Common myeloid progenitor, CD34-positive (primary cell): ENCODE data around the gene MEG3.

Experiments
- CTCF ChIA-PET: fragments of 350-600 bp; sonication (Branson Sonifier 250); formaldehyde crosslinking; loops from one replicate; lab custom pipeline; 2021; ENCODE audit warnings: antibody characterized with exemption; lab: Charles Lee
- POLR2A ChIA-PET: fragments of 350-600 bp; sonication (Branson Sonifier 250); formaldehyde crosslinking; loops from one replicate; lab custom pipeline; 2021; ENCODE audit warnings: antibody characterized with exemption; lab: Charles Lee
- DNase-seq, 3 donors: peaks; one replicate each; pipeline versions ENCODE4 v3.0.0 to v3.0.0-alpha.2; 2013
- H3K27ac ChIP-seq, 2 experiments: 1 replicate in 1 of 2; 2 replicates in 1 of 2; pipeline ENCODE4 v1.7.0; 2013; ENCODE audit warnings: inconsistent platforms in 2 of 2, low read length in 2 of 2, mild to moderate bottlenecking in 2 of 2, low read depth in 1 of 2, moderate library complexity in 1 of 2; ENCODE audit not compliant: severe bottlenecking in 2 of 2, insufficient read depth in 1 of 2, poor library complexity in 1 of 2
- H3K27me3 ChIP-seq, 5 experiments: replicated peaks in 2 of 5; 1 replicate in 3 of 5; 2 replicates in 2 of 5; pipeline versions ENCODE4 v1.6.1 to v1.7.0; 2013; ENCODE audit warnings: low read length in 4 of 5, mild to moderate bottlenecking in 2 of 5, moderate library complexity in 2 of 5, inconsistent platforms in 1 of 5; ENCODE audit not compliant: insufficient read depth in 5 of 5, control insufficient read depth in 4 of 5
- H3K36me3 ChIP-seq, 4 experiments: 1 replicate in 2 of 4; 2 replicates in 2 of 4; pipeline versions ENCODE4 v1.6.1 to v1.7.0; 2013; ENCODE audit warnings: low read length in 3 of 4, control low read depth in 1 of 4, mild to moderate bottlenecking in 1 of 4; ENCODE audit not compliant: control insufficient read depth in 4 of 4, insufficient read depth in 4 of 4
- H3K4me1 ChIP-seq, 4 experiments: 1 replicate in 3 of 4; 2 replicates in 1 of 4; pipeline versions ENCODE4 v1.6.1 to v1.7.1; 2013; ENCODE audit warnings: low read length in 3 of 4, mild to moderate bottlenecking in 3 of 4, control low read depth in 1 of 4, inconsistent platforms in 1 of 4, moderate library complexity in 1 of 4; ENCODE audit not compliant: control insufficient read depth in 4 of 4, insufficient read depth in 4 of 4; ENCODE audit errors: control extremely low read depth in 1 of 4
- H3K4me3 ChIP-seq, 7 experiments: 1 replicate in 4 of 7; 2 replicates in 3 of 7; pipeline versions ENCODE4 v1.5.1 to v1.7.0; 2013; ENCODE audit warnings: mild to moderate bottlenecking in 7 of 7, low read length in 6 of 7, moderate library complexity in 6 of 7, inconsistent platforms in 2 of 7, low read depth in 2 of 7, control low read depth in 1 of 7; ENCODE audit not compliant: insufficient read depth in 4 of 7, control insufficient read depth in 1 of 7; ENCODE audit errors: extremely low read depth in 1 of 7
- H3K9me3 ChIP-seq, 5 experiments: 1 replicate in 4 of 5; 2 replicates in 1 of 5; pipeline versions ENCODE4 v1.6.1 to v1.7.1; 2013; ENCODE audit warnings: low read length in 4 of 5, mild to moderate bottlenecking in 2 of 5, inconsistent platforms in 1 of 5, low read depth in 1 of 5, moderate library complexity in 1 of 5; ENCODE audit not compliant: control insufficient read depth in 4 of 5, insufficient read depth in 2 of 5; ENCODE audit errors: control extremely low read depth in 1 of 5
- WGBS: methylation state at CpG from one replicate; pipeline ENCODE4 v1.1.5; 2013; ENCODE audit not compliant: insufficient coverage; 5-methylcytosine and 5-hydroxymethylcytosine counted together

MEG3 gene

DNA sequence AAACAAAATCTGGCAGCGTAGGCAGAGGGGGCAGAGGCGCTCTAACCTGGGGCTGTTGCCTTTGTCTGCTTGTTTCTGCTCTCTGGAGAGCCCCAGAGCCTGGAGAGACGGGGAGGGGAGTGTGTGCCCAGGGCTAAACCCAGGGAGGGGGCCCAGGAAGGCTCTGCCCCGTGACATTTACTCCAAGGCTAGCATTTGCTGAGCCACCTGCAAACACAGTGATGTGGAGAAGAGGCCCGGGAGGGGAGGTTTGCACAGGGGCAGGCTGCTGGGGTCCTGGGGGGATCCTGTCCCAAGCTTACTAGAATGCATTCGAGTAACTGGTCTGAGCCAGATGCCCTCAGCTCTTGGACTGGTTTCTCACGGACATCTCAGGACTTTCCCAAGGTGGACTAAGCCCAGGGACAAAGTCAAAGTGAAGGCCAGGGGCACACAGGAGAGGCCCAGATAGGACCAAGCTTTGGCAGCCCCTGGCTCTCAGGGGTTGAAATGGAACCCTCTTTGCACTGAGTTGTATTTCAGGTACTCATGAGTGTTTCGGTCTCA is 12.0 kb downstream of the MEG3 start:
- H3K4me3 ChIP-seq = no peak overlapping the region
- CTCF ChIA-PET = interaction anchor here (0.7 kb wide), 1 partner anchor 35 kb away, joined by 3 read pairs; no protein-coding TSS in a partner anchor
- DNase-seq = no peak
- WGBS = 100% methylated on average over 5 of the region's 8 CpGs
- POLR2A ChIA-PET = interaction anchor here (0.6 kb wide), 1 partner anchor 972 kb away, joined by 3 read pairs; no protein-coding TSS in a partner anchor
- H3K36me3 ChIP-seq = peaks cover 0 to 3% (median 0%) of the 10 kb centered on the region in 4 experiments
- peaks cover 0 to 12% (median 0%) of the 10 kb centered on the region in 4 experiments for H3K4me1 ChIP-seq
- H3K27me3 ChIP-seq = no peaks in the 10 kb centered on the region
- H3K9me3 ChIP-seq = no peaks in the 10 kb centered on the region
- H3K27ac ChIP-seq = no peak overlapping the region

DNA sequence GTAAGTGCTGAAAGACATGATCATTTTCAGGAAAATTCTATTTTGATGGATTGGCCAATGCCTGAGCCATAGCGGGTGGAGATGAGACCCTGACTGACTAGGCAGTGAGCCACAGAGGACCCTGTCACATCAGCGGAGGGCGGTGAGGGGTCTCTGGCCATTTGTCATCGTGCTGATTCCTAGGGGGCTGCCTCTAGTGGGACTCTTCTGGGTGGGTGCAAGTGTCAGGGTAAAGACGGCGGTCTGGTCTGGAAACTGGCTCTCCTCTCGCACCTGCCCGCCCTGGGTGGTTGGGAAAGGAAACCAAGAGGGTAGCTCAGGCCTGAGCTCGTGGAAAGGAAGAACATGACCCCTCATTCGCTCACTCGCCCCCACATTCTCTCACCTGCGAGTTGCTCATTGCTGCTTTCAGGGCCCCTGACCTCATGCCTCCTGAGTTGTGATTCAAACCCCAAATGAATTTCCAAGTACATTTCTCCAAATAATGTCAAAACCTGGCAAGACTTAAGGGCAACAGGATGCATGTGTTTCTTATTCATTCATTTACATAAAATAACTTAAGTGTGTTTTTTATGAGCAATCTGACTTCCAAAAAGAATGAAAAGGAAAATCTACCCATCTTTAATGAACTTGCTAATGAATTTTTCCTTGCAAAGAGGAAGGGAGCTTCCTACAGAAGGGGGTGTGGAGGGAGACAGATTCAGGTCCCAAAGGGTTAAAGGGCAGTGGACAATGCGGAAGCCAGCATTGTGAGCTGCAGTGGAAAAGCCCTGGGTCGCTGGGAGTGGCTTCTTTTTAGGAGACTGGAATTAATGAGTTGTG is 12.8 kb downstream of the MEG3 start:
- no peak for DNase-seq
- Histone ChIP-seq H3K9me3 (no peaks in the 10 kb centered on the region), H3K27me3 (no peaks in the 10 kb centered on the region), H3K27ac (no peak overlapping the region), H3K36me3 (peaks cover 0 to 3% (median 0%) of the 10 kb centered on the region in 4 experiments), H3K4me1 (peaks cover 0 to 13% (median 0%) of the 10 kb centered on the region in 4 experiments), H3K4me3 (no peak overlapping the region)
- ChIA-PET POLR2A (no interaction called here), CTCF (interaction anchor here (0.6 kb wide), 1 partner anchor 447 kb away, joined by 4 read pairs; no protein-coding TSS in a partner anchor)
- WGBS = 95% methylated on average over 10 of the region's 14 CpGs

GRCh38 chr14:100839315-100839585 is 13.3 kb downstream of the MEG3 start:
- ChIA-PET CTCF (no interaction called here), POLR2A (no interaction called here)
- H3K9me3 ChIP-seq = no peaks in the 10 kb centered on the region
- peaks cover 0 to 3% (median 0%) of the 10 kb centered on the region in 4 experiments for H3K36me3 ChIP-seq
- H3K27me3 ChIP-seq = no peaks in the 10 kb centered on the region
- WGBS = 70% methylated on average over 2 of the region's 4 CpGs
- no peak for DNase-seq
- H3K4me1 ChIP-seq = peaks cover 0 to 13% (median 2%) of the 10 kb centered on the region in 4 experiments
- H3K27ac ChIP-seq = no peak overlapping the region
- H3K4me3 ChIP-seq = no peak overlapping the region

DNA sequence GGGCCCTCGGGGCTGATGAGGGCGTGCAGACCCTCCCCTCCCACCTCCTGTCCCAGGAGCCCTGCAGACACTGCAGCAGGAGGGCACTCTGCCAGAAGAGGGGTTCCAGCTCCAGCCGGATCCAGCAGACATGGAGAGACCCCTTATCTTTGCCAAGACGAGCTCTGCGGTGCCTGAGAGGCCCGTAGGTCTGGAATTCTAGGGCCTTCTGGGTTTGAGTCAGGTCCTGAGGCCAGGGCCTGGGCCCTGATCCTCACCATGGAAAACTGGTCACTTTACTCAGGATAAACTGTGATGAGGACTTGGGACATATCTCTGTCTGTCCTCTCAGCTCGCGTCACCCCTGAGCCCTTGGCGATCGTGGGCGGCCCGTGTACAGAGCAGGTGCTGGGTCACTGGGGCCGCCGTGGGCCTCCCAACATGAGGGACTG is 13.8 kb downstream of the MEG3 start:
- DNase-seq = no peak
- Histone ChIP-seq H3K36me3 (peaks cover 0 to 3% (median 0%) of the 10 kb centered on the region in 4 experiments), H3K4me3 (no peak overlapping the region), H3K4me1 (peaks cover 0 to 13% (median 2%) of the 10 kb centered on the region in 4 experiments), H3K9me3 (no peaks in the 10 kb centered on the region), H3K27me3 (no peaks in the 10 kb centered on the region), H3K27ac (no peak overlapping the region)
- WGBS = 98% methylated on average over 12 of the region's 14 CpGs
- CTCF ChIA-PET = no interaction called here
- POLR2A ChIA-PET = no interaction called here

DNA sequence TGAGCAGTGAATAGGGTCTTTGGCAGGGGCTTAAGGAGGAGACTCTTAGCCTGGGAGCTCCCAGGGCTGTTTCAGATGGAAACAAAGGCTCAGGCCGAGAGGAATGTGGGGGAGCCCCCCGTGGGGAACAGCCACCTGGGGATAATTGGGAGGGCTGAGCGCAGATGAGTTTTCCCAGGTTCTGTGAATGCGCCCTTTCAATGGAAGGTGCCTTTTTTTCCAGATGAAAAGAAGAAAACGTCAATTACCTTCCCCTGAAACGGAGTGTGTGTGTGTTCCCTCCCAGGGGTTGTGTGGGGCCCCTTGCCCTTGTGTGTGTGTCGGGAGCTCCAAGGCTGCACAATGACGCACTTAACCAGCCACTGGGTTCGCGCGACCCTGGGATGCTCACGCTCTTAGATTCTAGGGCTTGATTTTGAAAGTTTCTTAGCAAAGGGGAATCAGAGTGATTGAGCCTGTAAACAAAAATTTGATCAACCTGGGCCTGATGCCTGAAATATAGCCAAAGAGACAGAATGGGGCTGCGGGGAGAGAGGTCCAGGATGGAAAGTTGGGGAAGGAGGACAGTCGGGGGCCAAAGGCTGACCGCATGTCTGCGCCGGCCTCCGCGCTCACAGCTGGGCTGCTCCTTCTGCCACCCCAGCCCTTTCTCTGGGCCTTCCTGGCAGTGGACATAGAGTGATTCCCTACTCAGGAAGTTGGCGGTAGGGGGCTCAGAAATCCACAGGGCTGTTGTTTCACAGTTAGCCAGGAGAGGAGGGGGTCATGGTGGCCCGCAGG is 14.6 kb downstream of the MEG3 start:
- H3K27ac ChIP-seq = no peak overlapping the region
- H3K27me3 ChIP-seq = no peaks in the 10 kb centered on the region
- H3K36me3 ChIP-seq = peaks cover 0 to 3% (median 0%) of the 10 kb centered on the region in 4 experiments
- no peak for DNase-seq
- H3K4me1 ChIP-seq = peaks cover 0 to 13% (median 2%) of the 10 kb centered on the region in 4 experiments
- CTCF ChIA-PET = no interaction called here
- POLR2A ChIA-PET = no interaction called here
- H3K9me3 ChIP-seq = no peaks in the 10 kb centered on the region
- 95% methylated on average over 21 of the region's 21 CpGs for WGBS
- H3K4me3 ChIP-seq = no peak overlapping the region

DNA sequence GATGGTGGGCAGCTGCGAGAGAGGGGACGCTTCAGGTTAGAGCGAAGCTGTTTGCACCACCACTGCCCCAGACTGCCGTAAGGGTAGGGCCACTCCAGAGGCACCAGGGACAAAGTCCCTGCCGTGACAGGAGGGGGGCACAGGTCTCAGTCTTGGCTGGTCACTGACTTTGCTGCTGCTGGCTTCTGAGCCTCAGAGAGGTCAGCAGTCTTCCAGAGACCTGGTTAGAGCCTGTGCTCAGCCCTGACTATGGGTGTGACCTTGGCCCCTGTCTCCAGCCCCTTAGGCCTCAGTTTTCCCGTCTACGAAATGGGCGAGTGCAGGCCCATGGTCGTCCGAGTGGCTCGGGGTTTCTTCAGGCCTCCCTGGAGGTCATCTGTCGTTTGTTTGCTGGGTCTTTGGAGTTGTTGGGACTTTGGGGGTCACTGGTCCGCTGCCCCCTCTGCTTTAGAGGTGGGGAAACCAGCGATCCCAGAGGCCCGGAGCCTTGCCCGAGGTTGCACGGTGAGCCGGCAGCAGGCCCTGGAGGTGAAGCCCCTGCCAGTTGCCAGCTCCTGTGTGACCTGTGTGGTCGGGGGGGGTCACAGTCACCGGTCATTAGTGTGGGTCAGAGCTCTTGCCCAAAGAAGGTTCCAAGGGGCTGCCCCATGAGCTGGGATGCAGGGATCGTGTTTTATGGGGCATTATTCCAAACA is 15.3 kb downstream of the MEG3 start:
- Histone ChIP-seq H3K4me3 (no peak overlapping the region), H3K4me1 (peaks cover 0 to 13% (median 2%) of the 10 kb centered on the region in 4 experiments), H3K27me3 (no peaks in the 10 kb centered on the region), H3K36me3 (peaks cover 0 to 3% (median 0%) of the 10 kb centered on the region in 4 experiments), H3K27ac (no peak overlapping the region), H3K9me3 (no peaks in the 10 kb centered on the region)
- ChIA-PET CTCF (interaction anchor here (2.0 to 2.3 kb wide), 2 partner anchors 10 to 11 kb away, joined by 7 to 14 read pairs; no protein-coding TSS in a partner anchor), POLR2A (no interaction called here)
- WGBS = 86% methylated on average over 20 of the region's 21 CpGs
- DNase-seq = no peak
